Gastroesophageal sphincter (tissue), 3 donors: ENCODE results near the gene CNTNAP2.

Experiments used
- CTCF ChIP-seq, 4 experiments: fragments of 200-600 bp in 2 of 4; fragments of 450-650 bp in 2 of 4; sonication (generic) in 1 of 4; IDR thresholded peaks; one replicate each; pipeline ENCODE4 v1.5.1; 2017 to 2019; ENCODE audit warnings: antibody characterized with exemption in 4 of 4, mild to moderate bottlenecking in 2 of 4, moderate library complexity in 2 of 4
- EP300 ChIP-seq: sonication (generic); formaldehyde crosslinking; IDR thresholded peaks from one replicate; pipeline ENCODE4 v1.6.1; 2017; ENCODE audit warnings: antibody characterized with exemption, mild to moderate bottlenecking
- POLR2A ChIP-seq, 2 donors: fragments of 450-650 bp; IDR thresholded peaks; one replicate each; pipeline ENCODE4 v1.6.1; 2017; ENCODE audit warnings: antibody characterized with exemption in 2 of 2, mild to moderate bottlenecking in 2 of 2, moderate library complexity in 1 of 2
- POLR2AphosphoS5 ChIP-seq: sonication (generic); formaldehyde crosslinking; IDR thresholded peaks from one replicate; pipeline ENCODE4 v1.6.1; 2017; ENCODE audit warnings: antibody characterized with exemption

GRCh38 chr7:146176860-146177259 lies 60.3 kb downstream of the CNTNAP2 start:
- TF ChIP-seq CTCF (IDR thresholded peaks at IDR 0.05) (no peak), POLR2A (IDR thresholded peaks at IDR 0.05) (no peak), EP300 (no peak), POLR2AphosphoS5 (no peak)
